Central memory CD4-positive, alpha-beta T cell (primary cell): ENCODE results near the gene RAB5IF.
"Not testable (repeated sequence)": the region's sequence is repeated elsewhere in the genome, so short reads cannot be mapped to it uniquely, and the experiment has no call there.

Source experiments
- DNase-seq: peaks from one replicate; pipeline ENCODE4 v3.0.0; 2022

Gene RAB5IF

GRCh38 chr20:36587388-36588070 lies 18.1 kb upstream of the RAB5IF start:
- DNase-seq = no peak

GRCh38 chr20:36591281-36591680 lies 14.3 kb upstream of the RAB5IF start:
- DNase-seq = no peak

- DNase-seq = peak; percentile 65
Observed at GRCh38 chr20:36591854-36592641, 13.5 kb upstream of the RAB5IF start.

GRCh38 chr20:36593347-36593929 lies 12.1 kb upstream of the RAB5IF start:
- DNase-seq = no peak

GRCh38 chr20:36599912-36600345 lies 5.7 kb upstream of the RAB5IF start:
- no peak for DNase-seq

GRCh38 chr20:36601540-36601939 lies 4.0 kb upstream of the RAB5IF start:
- DNase-seq = no peak

- DNase-seq = no peak
Observed at GRCh38 chr20:36604952-36605398, 604 bp upstream of the RAB5IF start.

GRCh38 chr20:36606158-36607066 lies 833 bp downstream of the RAB5IF start:
- DNase-seq = no peak

- DNase-seq = no peak
Observed at GRCh38 chr20:36607586-36608387, 2.2 kb downstream of the RAB5IF start.

- not testable (repeated sequence) for DNase-seq
Observed at GRCh38 chr20:36608388-36608728, 2.8 kb downstream of the RAB5IF start.

- DNase-seq = no peak
Observed at GRCh38 chr20:36611625-36612024, 6.0 kb downstream of the RAB5IF start.

- DNase-seq = no peak
Observed at GRCh38 chr20:36613974-36614373, 8.4 kb downstream of the RAB5IF start.

- no peak for DNase-seq
Observed at GRCh38 chr20:36614781-36615557, 9.4 kb downstream of the RAB5IF start.

GRCh38 chr20:36620917-36621316 lies 15.3 kb downstream of the RAB5IF start:
- DNase-seq = no peak

- no peak for DNase-seq
Observed at GRCh38 chr20:36623444-36623843, 17.9 kb downstream of the RAB5IF start.

- no peak for DNase-seq
Observed at GRCh38 chr20:36624068-36624943, 18.7 kb downstream of the RAB5IF start.

- DNase-seq = no peak
Observed at GRCh38 chr20:36624944-36625324, 19.4 kb downstream of the RAB5IF start.

GRCh38 chr20:36628076-36628475 lies 22.5 kb downstream of the RAB5IF start:
- DNase-seq = no peak

GRCh38 chr20:36629719-36630681 lies 24.4 kb downstream of the RAB5IF start:
- DNase-seq = peak; percentile 47
